Activated gamma-delta T cell treated with anti-CD3 and anti-CD28 coated beads, Interleukin-2, amount 50 U/mL, for 16 hours (primary cell): ENCODE measurements around the gene SREK1IP1.

Experiments used
- DNase-seq: peaks from one replicate; pipeline ENCODE4 v3.0.0-alpha.2; 2020; ENCODE audit warnings: low read depth

Gene SREK1IP1

DNA sequence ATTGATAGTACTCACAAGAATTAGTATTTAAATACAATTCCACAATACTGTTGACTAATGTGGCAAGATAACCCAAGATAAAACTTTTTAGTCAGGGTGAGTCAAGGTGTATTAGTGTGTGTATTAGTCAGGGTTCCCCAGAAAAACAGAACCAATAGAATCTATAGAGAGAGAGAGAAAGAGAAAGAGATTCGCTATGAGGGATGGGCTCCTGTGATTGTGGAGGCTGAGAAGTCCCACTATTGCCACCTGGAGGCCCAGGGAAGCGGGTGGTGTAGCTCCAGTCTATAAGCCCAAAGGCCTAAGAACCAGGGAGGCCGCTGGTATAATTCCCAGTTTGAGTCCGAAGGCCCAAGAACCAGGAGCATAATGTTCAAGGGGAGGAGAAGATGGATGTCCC is 88.2 kb downstream of the SREK1IP1 start:
- DNase-seq = no peak

DNA sequence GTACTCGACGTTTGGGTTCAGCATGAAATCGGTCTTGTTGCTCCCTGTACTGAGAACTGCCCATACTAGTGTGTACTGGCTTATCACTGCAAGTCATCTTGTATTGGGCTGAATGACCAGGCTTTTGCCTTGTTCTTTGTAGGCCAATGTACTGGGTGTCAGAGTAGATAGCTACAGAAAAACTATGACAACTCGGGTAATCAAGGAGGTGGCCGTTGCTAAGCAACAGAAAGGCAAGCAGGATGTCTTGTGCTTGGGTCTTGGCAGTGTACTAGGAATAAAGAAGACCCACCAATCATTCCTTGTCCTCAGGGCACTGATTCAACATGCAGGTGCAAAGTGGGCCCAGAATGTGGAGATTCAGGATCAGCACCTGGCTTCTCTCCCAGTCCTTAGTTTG is 90.1 kb downstream of the SREK1IP1 start:
- no peak for DNase-seq

DNA sequence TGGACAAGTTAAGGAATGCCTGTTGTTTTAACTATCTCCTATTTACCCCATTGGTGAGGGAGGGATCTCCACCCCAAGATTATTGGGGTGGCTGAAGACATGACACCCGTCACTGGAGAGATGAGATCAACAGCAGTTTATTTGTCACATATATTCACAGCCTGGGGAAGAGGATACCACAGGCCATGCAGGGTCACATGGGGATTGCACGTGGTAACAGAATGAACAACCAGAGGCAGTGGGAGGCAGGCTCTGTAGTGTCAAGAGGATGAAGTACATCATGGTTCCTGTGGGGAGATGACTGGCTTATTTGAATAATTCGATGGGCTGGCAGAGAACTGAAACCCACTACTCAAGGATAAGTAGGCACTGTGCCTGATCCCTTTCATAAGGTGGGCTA is 96.8 kb downstream of the SREK1IP1 start:
- DNase-seq = no peak

DNA sequence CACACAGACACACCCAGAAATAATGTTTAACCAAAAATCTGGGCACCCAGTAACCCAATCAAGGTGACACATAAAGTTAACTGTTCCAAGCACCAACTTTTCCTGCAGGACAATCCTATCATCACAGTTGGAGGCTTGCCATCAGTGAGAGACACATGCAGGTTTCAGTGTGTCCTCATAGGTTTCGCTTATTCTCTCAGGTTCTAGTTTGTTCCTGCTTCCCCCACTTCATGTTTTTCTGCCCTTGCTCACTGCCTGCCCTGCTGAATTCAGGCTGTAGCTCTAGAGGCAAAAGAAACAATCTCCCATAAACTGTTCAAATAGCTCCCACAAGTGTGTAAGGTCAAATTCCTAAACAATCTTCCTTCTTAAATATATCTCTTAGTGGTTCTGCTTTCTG is 98.2 kb downstream of the SREK1IP1 start:
- DNase-seq = no peak
